A673 (cell line): ENCODE data around the gene SEMA4D. TPM values are rescaled to one million over a fixed set of nuclear protein-coding genes. Genes with fewer than 3 reads are reported as not detected.

Source experiments
- BruUV-seq: library from RNA; stranded (reverse); fragments of 400-500 nt; replicated peaks from 2 replicates; lab custom pipeline; 2021; lab: Mats Ljungman, UMichigan
- CTCF ChIA-PET: fragments of 300-600 bp; sonication (Branson Sonifier 250); formaldehyde crosslinking; loops from one replicate; lab custom pipeline; 2022; ENCODE audit warnings: antibody characterized with exemption; lab: Charles Lee
- POLR2A ChIA-PET: fragments of 300-600 bp; sonication (Branson Sonifier 250); formaldehyde crosslinking; loops from one replicate; lab custom pipeline; 2022; ENCODE audit warnings: antibody characterized with exemption; ENCODE audit not compliant: low non-redundant PET; lab: Charles Lee
- DNase-seq: peaks from one replicate; pipeline ENCODE4 v3.0.0-alpha.2; 2015; ENCODE audit warnings: low spot score
- H3K27ac ChIP-seq: fragments of 200-600 bp; sonication (generic); 2 replicates; pipeline ENCODE4 v1.5.1; 2016; ENCODE audit warnings: mixed run types, low read depth, mild to moderate bottlenecking, mixed read lengths, antibody characterized with exemption, low read length; ENCODE audit not compliant: poor library complexity, severe bottlenecking
- H3K27me3 ChIP-seq: fragments of 200-600 bp; sonication (generic); replicated peaks from 2 replicates; pipeline ENCODE4 v1.6.1; 2017; ENCODE audit warnings: mixed run types, low read depth, mild to moderate bottlenecking, mixed read lengths, antibody characterized with exemption, low read length; ENCODE audit not compliant: insufficient read depth, poor library complexity
- H3K36me3 ChIP-seq: fragments of 200-600 bp; sonication (generic); 2 replicates; pipeline ENCODE4 v1.6.1; 2016; ENCODE audit warnings: mixed run types, mild to moderate bottlenecking, mixed read lengths, antibody characterized with exemption, low read length; ENCODE audit not compliant: insufficient read depth, poor library complexity, severe bottlenecking
- H3K4me1 ChIP-seq: fragments of 200-600 bp; sonication (generic); 2 replicates; pipeline ENCODE4 v1.6.1; 2017; ENCODE audit warnings: mixed run types, mild to moderate bottlenecking, mixed read lengths, antibody characterized with exemption, low read length; ENCODE audit not compliant: insufficient read depth, poor library complexity, severe bottlenecking
- H3K4me3 ChIP-seq: fragments of 200-600 bp; sonication (generic); 2 replicates; pipeline ENCODE4 v1.5.1; 2016; ENCODE audit warnings: low read depth, mixed run types, mild to moderate bottlenecking, mixed read lengths, low read length; ENCODE audit not compliant: poor library complexity, severe bottlenecking
- H3K9me3 ChIP-seq: fragments of 200-600 bp; sonication (generic); 2 replicates; pipeline ENCODE4 v1.6.1; 2016; ENCODE audit warnings: mixed run types, low read depth, mild to moderate bottlenecking, mixed read lengths, antibody characterized with exemption, low read length; ENCODE audit not compliant: poor library complexity, severe bottlenecking
- CTCF ChIP-seq: fragments of 300-800, 200-600 bp; sonication (generic); conservative IDR thresholded peaks from 2 replicates; pipeline ENCODE4 v1.5.1; 2017; ENCODE audit warnings: low read depth, mild to moderate bottlenecking, antibody characterized with exemption, low read length, moderate library complexity, mixed read lengths
- EZH2 ChIP-seq: fragments of 200-600 bp; sonication (generic); IDR thresholded peaks from 2 replicates; pipeline ENCODE4 v1.6.1; 2017; ENCODE audit warnings: borderline replicate concordance, low read depth, mild to moderate bottlenecking, mixed read lengths, antibody characterized with exemption, low read length; ENCODE audit not compliant: poor library complexity, severe bottlenecking
- intact Hi-C: fragments of 100-400 bp; cut with micrococcal nuclease; formaldehyde crosslinking; loops from one replicate; pipeline ENCODE4 v1.10.0; 2022; ENCODE audit not compliant: unreplicated experiment
- total RNA-seq: library from RNA; stranded (reverse); gene quantifications from 2 replicates; pipeline ENCODE4 v1.2.3, GENCODE V29; 2021

Gene SEMA4D
- total RNA-seq, 1 experiment from 2014 or later: 14.2 TPM

GRCh38 chr9:89353989-89354388, 143.9 kb downstream of the SEMA4D start:
- H3K9me3 ChIP-seq: no peaks in the 10 kb centered on the region
- DNase-seq: no peak
- no peaks in the 10 kb centered on the region for H3K27me3 ChIP-seq
- POLR2A ChIA-PET: no interaction called here
- peaks cover 85% of the 10 kb centered on the region for H3K36me3 ChIP-seq
- H3K4me3 ChIP-seq: no peak overlapping the region
- no peak for TF ChIP-seq EZH2
- TF ChIP-seq CTCF: no peak
- CTCF ChIA-PET: no interaction called here
- no TSS peak for BruUV-seq
- no peak overlapping the region for H3K27ac ChIP-seq
- intact Hi-C loops: loop anchor here (10.0 kb wide), 1 partner anchor 191 kb away; no protein-coding TSS in a partner anchor
- no peaks in the 10 kb centered on the region for H3K4me1 ChIP-seq

GRCh38 chr9:89352874-89353649, 144.9 kb downstream of the SEMA4D start:
- no peaks in the 10 kb centered on the region for H3K4me1 ChIP-seq
- TF ChIP-seq CTCF: no peak
- TF ChIP-seq EZH2: no peak
- intact Hi-C loops: loop anchor here (10.0 kb wide), 1 partner anchor 192 kb away; no protein-coding TSS in a partner anchor
- H3K4me3 ChIP-seq: no peak overlapping the region
- POLR2A ChIA-PET: no interaction called here
- no TSS peak for BruUV-seq
- no peak for DNase-seq
- H3K27ac ChIP-seq: no peak overlapping the region
- H3K27me3 ChIP-seq: no peaks in the 10 kb centered on the region
- peaks cover 85% of the 10 kb centered on the region for H3K36me3 ChIP-seq
- no peaks in the 10 kb centered on the region for H3K9me3 ChIP-seq
- CTCF ChIA-PET: no interaction called here

GRCh38 chr9:89352451-89352850, 145.5 kb downstream of the SEMA4D start:
- BruUV-seq: no TSS peak
- no peak overlapping the region for H3K27ac ChIP-seq
- ChIA-PET POLR2A (no interaction called here), CTCF (no interaction called here)
- intact Hi-C loops: loop anchor here (10.0 kb wide), 1 partner anchor 192 kb away; no protein-coding TSS in a partner anchor
- H3K9me3 ChIP-seq: no peaks in the 10 kb centered on the region
- H3K27me3 ChIP-seq: no peaks in the 10 kb centered on the region
- DNase-seq: no peak
- TF ChIP-seq EZH2 (no peak), CTCF (no peak)
- H3K36me3 ChIP-seq: peaks cover 85% of the 10 kb centered on the region
- no peak overlapping the region for H3K4me3 ChIP-seq
- no peaks in the 10 kb centered on the region for H3K4me1 ChIP-seq
